Measurements from ENCODE around the gene CARMIL1. TPM values are rescaled to one million over a fixed set of nuclear protein-coding genes. Genes with fewer than 3 reads are reported as not detected.

Gene CARMIL1
- total RNA-seq, 2 donors from 2014 or later: 11.9 to 13.7 TPM

GRCh38 chr6:25556516-25556915 lies 277.3 kb downstream of the CARMIL1 start:
- TF ChIP-seq POLR2A (IDR thresholded peaks at IDR 0.05) (no peak), CTCF (IDR thresholded peaks at IDR 0.05) (peak; percentile 53 to 76 (median 69))
- DNase-seq: peak; percentile 78 to 89 (median 83)
- Histone ChIP-seq H3K36me3 (replicated peaks in 1 of 2; ENCODE audit: insufficient read depth in 1 of 2, low read depth in 2 of 2) (no peaks in the 10 kb centered on the region), H3K4me1 (no peaks in the 10 kb centered on the region), H3K27me3 (no peaks in the 10 kb centered on the region), H3K4me3 (no peak overlapping the region), H3K27ac (no peak overlapping the region), H3K9me3 (no peaks in the 10 kb centered on the region)
- peak; percentile 67 for ATAC-seq
- WGBS, 2 donors: 20 to 22% methylated on average over 10 of the region's 10 CpGs
- intact Hi-C loops (cut with DNase I): no loop called here

GRCh38 chr6:25558155-25558817 lies 279.1 kb downstream of the CARMIL1 start:
- Histone ChIP-seq H3K9me3 (no peaks in the 10 kb centered on the region), H3K4me1 (no peaks in the 10 kb centered on the region), H3K36me3 (replicated peaks in 1 of 2; ENCODE audit: insufficient read depth in 1 of 2, low read depth in 2 of 2) (no peaks in the 10 kb centered on the region), H3K4me3 (no peak overlapping the region), H3K27me3 (no peaks in the 10 kb centered on the region), H3K27ac (no peak overlapping the region)
- WGBS, 2 donors: 59 to 71% methylated on average over 3 of the region's 3 CpGs
- intact Hi-C loops (cut with DNase I): no loop called here
- no peak for ATAC-seq
- no peak for TF ChIP-seq CTCF (IDR thresholded peaks at IDR 0.05)
- TF ChIP-seq POLR2A (IDR thresholded peaks at IDR 0.05): no peak
- DNase-seq: no peak

GRCh38 chr6:25560865-25561264 lies 281.7 kb downstream of the CARMIL1 start:
- intact Hi-C loops (cut with DNase I): no loop called here
- Histone ChIP-seq H3K4me1 (no peaks in the 10 kb centered on the region), H3K36me3 (replicated peaks in 1 of 2; ENCODE audit: insufficient read depth in 1 of 2, low read depth in 2 of 2) (no peaks in the 10 kb centered on the region), H3K9me3 (no peaks in the 10 kb centered on the region), H3K27me3 (no peaks in the 10 kb centered on the region), H3K27ac (no peak overlapping the region), H3K4me3 (no peak overlapping the region)
- 62 to 63% methylated on average over 2 of the region's 2 CpGs for WGBS, 2 donors
- ATAC-seq (no peak), DNase-seq (no peak)
- TF ChIP-seq CTCF (IDR thresholded peaks at IDR 0.05): no peak
- no peak for TF ChIP-seq POLR2A (IDR thresholded peaks at IDR 0.05)

GRCh38 chr6:25564943-25565342 lies 285.8 kb downstream of the CARMIL1 start:
- Histone ChIP-seq H3K27me3 (no peaks in the 10 kb centered on the region), H3K36me3 (replicated peaks in 1 of 2; ENCODE audit: insufficient read depth in 1 of 2, low read depth in 2 of 2) (no peaks in the 10 kb centered on the region), H3K4me1 (no peaks in the 10 kb centered on the region), H3K27ac (no peak overlapping the region), H3K4me3 (no peak overlapping the region), H3K9me3 (no peaks in the 10 kb centered on the region)
- intact Hi-C loops (cut with DNase I): no loop called here
- DNase-seq: no peak
- no peak for TF ChIP-seq CTCF (IDR thresholded peaks at IDR 0.05)
- ATAC-seq: no peak

GRCh38 chr6:25570578-25570977 lies 291.4 kb downstream of the CARMIL1 start:
- Histone ChIP-seq H3K9me3 (no peaks in the 10 kb centered on the region), H3K27ac (no peak overlapping the region), H3K27me3 (no peaks in the 10 kb centered on the region), H3K4me1 (no peaks in the 10 kb centered on the region), H3K36me3 (replicated peaks in 1 of 2; ENCODE audit: insufficient read depth in 1 of 2, low read depth in 2 of 2) (no peaks in the 10 kb centered on the region), H3K4me3 (no peak overlapping the region)
- intact Hi-C loops (cut with DNase I): no loop called here
- TF ChIP-seq CTCF (IDR thresholded peaks at IDR 0.05) (no peak), POLR2A (IDR thresholded peaks at IDR 0.05) (no peak)
- 89 to 94% methylated on average over 2 of the region's 2 CpGs for WGBS, 2 donors
- DNase-seq (no peak), ATAC-seq (no peak)
